HG03432 (cell line): ENCODE measurements around the gene ZNF611.
"Not testable (repeated sequence)": the region's sequence is repeated elsewhere in the genome, so short reads cannot be mapped to it uniquely, and the experiment has no call there.

Experiments
- ATAC-seq: cut with Tn5 transposase; IDR thresholded peaks from one replicate; pipeline ENCODE4 v1.9.1; 2021; ENCODE audit warnings: mild to moderate bottlenecking, moderate library complexity; ENCODE audit not compliant: unreplicated experiment

Gene ZNF611

GRCh38 chr19:52687684-52688083 lies 47.2 kb downstream of the ZNF611 start:
- ATAC-seq: no peak

GRCh38 chr19:52685811-52686210 lies 49.0 kb downstream of the ZNF611 start:
- ATAC-seq: no peak

GRCh38 chr19:52681216-52681615 lies 53.6 kb downstream of the ZNF611 start:
- ATAC-seq: not testable (repeated sequence)

GRCh38 chr19:52679598-52679997 lies 55.2 kb downstream of the ZNF611 start:
- no peak for ATAC-seq

- ATAC-seq: not testable (repeated sequence)
Measured at GRCh38 chr19:52675239-52675638, 59.6 kb downstream of the ZNF611 start.

GRCh38 chr19:52673014-52673413 lies 61.8 kb downstream of the ZNF611 start:
- no peak for ATAC-seq

- no peak for ATAC-seq
Measured at GRCh38 chr19:52670046-52670445, 64.8 kb downstream of the ZNF611 start.

GRCh38 chr19:52669586-52669985 lies 65.3 kb downstream of the ZNF611 start:
- ATAC-seq: no peak

GRCh38 chr19:52667972-52668371 lies 66.9 kb downstream of the ZNF611 start:
- ATAC-seq: no peak

GRCh38 chr19:52666506-52666905 lies 68.3 kb downstream of the ZNF611 start:
- ATAC-seq: no peak

GRCh38 chr19:52665529-52665928 lies 69.3 kb downstream of the ZNF611 start:
- ATAC-seq: no peak

- no peak for ATAC-seq
Measured at GRCh38 chr19:52665027-52665426, 69.8 kb downstream of the ZNF611 start.

GRCh38 chr19:52664461-52664860 lies 70.4 kb downstream of the ZNF611 start:
- ATAC-seq: no peak

- no peak for ATAC-seq
Measured at GRCh38 chr19:52662631-52663030, 72.2 kb downstream of the ZNF611 start.

GRCh38 chr19:52660981-52661380 lies 73.9 kb downstream of the ZNF611 start:
- ATAC-seq: no peak

- no peak for ATAC-seq
Measured at GRCh38 chr19:52659013-52659412, 75.8 kb downstream of the ZNF611 start.

- no peak for ATAC-seq
Measured at GRCh38 chr19:52658595-52658994, 76.2 kb downstream of the ZNF611 start.

- ATAC-seq: no peak
Measured at GRCh38 chr19:52653161-52653560, 81.7 kb downstream of the ZNF611 start.
